ENCODE results near the gene MYF6.
"Not testable (repeated sequence)": the region's sequence is repeated elsewhere in the genome, so short reads cannot be mapped to it uniquely, and the experiment has no call there.

MYF6 gene

GRCh38 chr12:80707126-80707829 lies at the start of gene MYF6:
Gene MYF6, plus strand, starts transcription at chr12:80707634. Its CDS starts 86 bp downstream, at chr12:80707720.
- DNase-seq: no peak

GRCh38 chr12:80659512-80660063 lies 47.8 kb upstream of the MYF6 start:
- DNase-seq: no peak

DNA sequence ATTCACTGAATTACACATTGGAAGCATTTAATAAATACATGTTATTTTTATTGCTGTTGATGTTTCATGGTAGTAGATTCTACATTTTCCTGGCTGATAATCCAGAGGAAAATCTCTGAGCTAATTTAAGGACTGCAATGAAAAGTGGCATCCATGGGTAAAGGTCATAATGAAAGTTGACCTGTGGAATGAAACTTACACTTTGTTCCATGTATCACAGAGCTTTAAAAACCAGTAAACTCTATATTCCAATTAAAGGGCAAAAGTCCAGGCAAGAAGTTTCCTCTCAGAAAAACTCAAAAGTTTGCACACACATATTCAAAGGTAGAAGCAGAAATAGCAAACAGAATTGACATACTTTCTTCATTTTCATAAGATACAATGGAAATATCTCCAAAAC lies 44.8 kb upstream of the MYF6 start:
- no peak for DNase-seq

DNA sequence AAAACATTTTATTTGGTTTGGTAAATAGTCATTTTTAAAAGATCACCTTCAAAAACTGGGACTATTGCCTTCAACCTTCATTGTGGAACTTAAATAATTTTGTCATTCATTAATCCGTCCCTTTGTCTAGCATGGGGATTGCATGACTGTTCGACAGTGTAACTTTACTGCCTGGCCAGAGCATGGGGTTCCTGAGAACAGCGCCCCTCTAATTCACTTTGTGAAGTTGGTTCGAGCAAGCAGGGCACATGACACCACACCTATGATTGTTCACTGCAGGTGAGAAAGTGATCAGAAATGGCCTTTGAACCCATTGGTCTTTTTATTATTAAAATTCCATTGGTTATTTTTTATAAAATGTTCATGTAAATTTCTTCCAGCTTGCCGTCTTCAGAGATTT lies 37.2 kb upstream of the MYF6 start:
- no peak for DNase-seq

DNA sequence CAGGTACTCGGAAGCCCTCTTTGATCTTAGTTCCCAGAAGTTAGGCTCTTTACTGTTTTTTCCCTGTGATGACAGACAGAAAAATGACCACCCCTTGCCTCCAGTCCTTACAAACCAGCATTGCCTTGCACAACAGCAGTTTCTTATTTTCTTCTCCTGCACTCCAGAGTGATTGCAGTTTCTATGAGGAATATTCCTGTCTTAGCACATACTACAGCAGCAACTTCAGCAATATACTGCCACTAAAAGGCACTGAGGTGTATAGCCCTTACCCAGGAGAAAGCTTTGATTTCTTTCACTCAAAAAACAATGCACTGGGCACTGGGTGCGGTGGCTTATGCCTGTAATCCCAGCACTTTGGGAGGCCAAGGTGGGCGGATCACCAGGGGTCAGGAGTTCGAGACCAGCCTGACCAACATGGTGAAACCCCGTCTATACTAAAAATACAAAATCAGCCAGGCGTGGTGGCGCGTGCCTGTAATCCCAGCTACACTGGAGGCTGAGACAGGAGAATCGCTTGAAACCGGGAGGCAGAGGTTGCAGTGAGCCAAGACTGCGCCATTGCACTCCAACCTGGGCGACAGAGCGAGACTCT lies 31.3 kb upstream of the MYF6 start:
- DNase-seq: not testable (repeated sequence)

DNA sequence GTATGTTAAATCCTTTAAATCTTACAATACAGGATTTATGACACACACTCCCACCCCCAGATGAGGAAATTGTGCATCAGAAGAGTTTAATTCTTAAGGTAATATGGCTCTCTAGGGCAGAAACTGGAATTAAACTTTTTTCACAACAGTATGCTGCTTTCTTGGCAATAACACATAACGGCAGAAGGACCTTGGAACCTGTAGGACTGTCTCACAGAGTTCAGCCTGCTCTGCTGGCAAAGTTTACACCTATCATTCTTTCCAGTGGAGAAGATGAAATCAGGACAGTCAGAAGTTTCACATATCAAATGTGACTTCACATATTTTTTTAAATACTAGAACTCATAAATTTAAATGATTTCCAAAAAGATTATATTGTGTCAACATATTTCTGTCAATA lies 30.6 kb upstream of the MYF6 start:
- no peak for DNase-seq

DNA sequence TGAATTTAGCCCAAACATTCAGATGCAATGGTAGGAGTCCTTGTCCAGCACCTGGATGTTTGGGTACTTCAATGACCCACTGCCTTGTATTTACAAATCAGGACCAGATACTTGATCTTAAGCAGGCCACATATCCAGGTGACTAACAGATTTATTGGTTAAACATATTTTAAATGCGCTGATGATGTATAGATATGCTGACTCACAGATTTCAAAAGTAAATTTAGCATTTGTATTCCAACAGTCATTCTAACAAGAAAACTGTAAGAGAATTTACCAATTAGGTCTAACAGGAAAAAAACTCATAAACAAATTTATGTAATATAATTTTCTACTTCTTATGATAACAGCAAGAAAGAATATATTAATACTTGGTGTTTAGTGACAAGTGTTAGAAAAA lies 29.4 kb upstream of the MYF6 start:
- DNase-seq: no peak

DNA sequence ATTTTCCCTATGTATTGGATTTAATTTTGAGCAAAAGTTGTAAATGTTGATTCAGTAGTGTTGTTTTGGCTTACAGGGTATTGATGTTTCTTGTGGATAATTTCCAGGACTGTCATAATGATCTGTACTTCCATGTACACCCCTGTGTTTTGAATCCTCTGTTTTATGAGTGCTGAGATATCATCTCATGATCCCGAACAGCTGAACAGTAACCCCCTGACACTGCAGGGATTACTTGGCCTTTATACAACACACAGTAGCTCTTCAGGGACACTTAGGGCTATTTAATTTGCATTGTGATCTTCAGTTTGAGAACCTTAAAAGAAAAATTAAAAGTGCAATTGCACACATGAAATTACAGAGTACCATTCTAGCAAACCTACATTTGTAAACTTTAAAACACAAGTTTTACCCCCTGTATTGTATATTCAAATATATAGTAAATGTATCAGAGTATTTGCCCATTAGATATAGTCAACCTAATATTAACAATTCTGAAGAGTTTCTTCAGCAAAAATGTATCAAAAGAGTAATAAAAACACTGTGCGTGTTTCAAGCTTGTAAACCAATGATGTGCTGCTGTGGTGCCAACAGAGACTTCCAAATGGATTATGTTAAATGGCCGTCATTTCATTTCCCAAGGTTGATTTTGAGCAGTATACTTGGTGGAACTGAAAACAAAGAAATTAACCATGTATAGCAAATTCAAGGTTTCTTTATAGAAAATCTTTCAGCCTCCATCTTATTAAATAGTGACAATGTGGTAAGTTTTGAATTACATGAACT lies 27.9 kb upstream of the MYF6 start:
- DNase-seq: no peak

DNA sequence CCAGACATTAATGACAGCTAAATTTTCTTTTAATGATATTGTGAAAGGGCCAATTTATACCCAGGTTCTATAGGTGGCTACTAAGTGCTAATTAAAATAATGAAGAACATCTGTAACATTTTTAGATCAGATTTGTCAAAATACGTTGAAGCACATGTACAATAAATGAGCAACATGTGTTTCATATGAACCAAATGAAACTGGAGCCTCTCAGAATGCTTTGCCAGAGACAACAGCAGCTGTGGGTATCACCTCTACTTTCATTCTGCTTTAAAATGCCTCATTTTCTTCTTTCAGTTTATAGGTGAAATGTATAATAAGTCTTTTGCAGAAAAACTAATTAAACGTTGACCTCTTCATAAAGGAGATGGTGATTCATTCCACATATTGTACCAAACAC lies 26.1 kb upstream of the MYF6 start:
- no peak for DNase-seq

GRCh38 chr12:80681786-80682185 lies 25.6 kb upstream of the MYF6 start:
- DNase-seq: no peak

DNA sequence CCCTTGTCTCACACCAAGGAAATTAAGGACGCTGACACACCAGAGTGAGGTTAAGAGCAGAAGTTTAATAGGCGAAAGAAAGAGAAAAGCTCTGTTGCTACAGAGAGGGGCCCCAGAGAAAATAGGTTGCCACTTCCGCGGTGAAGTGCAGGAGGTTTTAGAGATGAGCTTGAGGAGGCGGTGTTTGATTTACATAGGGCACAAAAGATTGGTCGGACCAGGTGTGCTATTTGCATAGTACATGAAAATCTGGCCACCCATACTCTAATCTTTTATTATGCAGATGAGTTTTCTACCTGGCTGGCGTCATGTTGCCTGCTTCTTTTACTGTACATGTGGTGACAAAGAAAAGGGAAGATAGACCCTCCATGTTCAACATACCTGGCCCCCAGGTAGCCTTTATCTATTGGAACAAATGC lies 23.3 kb upstream of the MYF6 start:
- DNase-seq: peak; percentile 66

DNA sequence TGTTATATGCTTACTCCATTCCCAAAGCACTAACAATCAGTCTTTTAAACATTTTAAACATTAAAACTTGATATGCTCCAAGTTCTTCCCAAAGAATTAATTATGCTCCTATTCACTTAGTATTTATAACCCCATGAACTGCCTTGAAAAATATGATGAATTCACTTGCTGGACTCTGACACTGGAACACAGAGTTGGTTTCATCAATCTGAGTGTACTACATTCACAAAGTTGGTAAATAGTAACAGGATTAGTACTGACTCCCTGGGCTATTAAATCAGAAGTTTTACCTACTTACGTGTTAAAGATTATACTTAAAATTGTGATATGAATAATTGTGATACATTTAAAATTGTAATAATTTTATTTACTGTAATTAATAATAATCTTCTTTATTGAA lies 17.3 kb upstream of the MYF6 start:
- DNase-seq: no peak

GRCh38 chr12:80690513-80690912 lies 16.9 kb upstream of the MYF6 start:
- DNase-seq: no peak

- no peak for DNase-seq
Measured at GRCh38 chr12:80692114-80692513, 15.3 kb upstream of the MYF6 start.

- no peak for DNase-seq
Measured at GRCh38 chr12:80697270-80697887, 10.1 kb upstream of the MYF6 start.

GRCh38 chr12:80698256-80698655 lies 9.2 kb upstream of the MYF6 start:
- no peak for DNase-seq

DNA sequence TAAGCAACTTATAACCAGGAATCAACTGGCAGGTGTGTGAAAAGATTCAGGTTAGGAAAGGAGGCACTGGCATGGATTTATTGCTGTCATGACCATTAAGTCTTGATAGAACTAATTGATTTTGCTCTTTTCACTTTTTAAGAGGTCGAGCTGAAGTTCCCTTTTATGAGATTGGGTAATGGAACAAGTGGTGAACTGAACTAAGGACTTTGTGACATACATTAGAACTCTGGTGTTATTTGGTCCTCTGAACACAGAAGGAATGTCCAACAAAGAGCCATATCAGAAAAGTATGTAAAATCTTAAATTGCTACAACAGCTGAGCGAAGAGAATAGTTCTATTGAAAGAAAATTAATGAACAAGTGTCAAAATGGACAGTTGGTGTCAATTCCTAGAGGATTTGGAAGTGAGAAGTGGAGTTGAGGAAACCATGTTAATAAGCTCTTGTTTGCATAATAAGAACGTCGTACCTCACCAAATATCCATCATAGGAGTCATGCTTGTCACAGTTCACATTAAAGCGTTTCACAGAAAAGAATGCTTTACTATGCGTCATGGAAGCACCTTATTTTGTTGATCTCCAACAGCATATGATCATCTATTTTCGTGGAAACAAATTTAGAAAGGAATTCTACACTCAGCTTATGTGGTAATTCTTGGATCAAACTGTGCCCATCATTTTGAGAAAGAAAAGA lies 8.4 kb upstream of the MYF6 start:
- no peak for DNase-seq

GRCh38 chr12:80700327-80700726 lies 7.1 kb upstream of the MYF6 start:
- DNase-seq: no peak

DNA sequence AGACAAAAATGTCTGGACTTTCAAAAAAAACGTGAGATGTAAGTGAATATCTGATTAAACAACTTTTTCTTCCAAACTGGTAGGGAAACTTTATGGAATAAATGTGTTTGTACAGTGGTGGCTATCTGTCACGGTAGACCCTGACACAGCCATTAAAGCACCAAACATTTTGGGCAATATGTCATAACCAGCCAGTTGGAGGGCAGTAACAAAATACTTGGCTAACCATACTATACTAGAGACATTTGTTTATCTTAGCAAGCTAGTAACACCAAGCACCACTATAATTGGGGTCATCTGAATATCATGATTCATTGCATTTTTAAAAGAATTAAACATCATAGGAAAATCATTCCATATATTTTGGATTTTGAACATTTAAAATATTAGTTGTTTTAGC lies 6.0 kb upstream of the MYF6 start:
- no peak for DNase-seq

DNA sequence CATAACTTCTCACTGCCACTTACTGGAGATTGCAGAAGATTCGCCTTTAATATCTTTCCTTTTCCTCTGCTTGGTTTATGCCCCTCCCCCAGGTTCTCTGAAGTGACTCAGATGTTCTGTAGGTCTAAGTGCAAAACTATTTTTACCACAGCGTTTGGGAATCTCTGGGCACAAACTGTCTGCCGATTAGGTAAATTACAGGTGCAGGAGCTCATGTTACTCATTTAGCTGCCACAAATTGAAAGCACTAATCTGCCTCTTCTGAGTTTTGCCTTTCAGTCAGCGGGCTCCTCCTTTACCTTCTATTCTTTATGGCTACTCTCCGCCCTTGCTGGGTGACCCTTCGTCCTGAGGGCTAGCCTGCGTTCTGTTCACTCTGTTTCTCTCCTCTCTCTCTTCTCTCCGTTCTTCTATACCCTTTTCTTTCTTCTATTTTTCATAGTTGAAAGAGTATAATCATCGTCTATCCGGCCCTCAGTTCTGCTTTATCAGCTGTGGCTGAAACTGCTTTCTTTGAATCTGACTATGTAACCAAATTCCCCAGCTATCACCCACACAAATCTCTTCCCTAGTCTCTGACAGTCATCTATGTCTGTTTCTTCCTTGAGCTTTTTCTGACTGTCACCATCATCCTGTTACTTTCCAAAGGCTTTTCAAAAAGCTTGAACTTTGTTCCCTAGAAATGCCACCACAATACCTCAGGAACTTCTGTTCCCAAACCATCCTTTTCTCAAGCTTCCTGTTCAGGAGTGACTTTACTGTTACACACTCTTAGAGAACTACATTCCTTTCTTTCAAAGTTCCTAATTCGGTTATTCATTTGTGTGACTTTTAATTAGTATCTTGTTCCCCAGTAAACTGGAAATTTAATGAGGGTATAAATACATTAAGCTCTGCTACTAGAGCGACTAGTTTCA lies 4.3 kb upstream of the MYF6 start:
- peak; percentile 37 for DNase-seq

- no peak for DNase-seq
Measured at GRCh38 chr12:80704420-80704819, 3.0 kb upstream of the MYF6 start.

DNA sequence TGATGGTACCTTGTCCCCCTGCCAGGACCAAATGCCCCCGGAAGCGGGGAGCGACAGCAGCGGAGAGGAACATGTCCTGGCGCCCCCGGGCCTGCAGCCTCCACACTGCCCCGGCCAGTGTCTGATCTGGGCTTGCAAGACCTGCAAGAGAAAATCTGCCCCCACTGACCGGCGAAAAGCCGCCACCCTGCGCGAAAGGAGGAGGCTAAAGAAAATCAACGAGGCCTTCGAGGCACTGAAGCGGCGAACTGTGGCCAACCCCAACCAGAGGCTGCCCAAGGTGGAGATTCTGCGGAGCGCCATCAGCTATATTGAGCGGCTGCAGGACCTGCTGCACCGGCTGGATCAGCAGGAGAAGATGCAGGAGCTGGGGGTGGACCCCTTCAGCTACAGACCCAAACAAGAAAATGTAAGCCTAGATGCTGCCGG lies 410 bp downstream of the MYF6 start:
- no peak for DNase-seq
